Measurements from ENCODE around the gene GLDN. TPM values are rescaled to one million over a fixed set of nuclear protein-coding genes. Genes with fewer than 3 reads are reported as not detected.

The GLDN gene
- total and polyA plus RNA-seq, 11 donors: 1.1 to 15.3 (median 10.3) TPM

- no peak for ATAC-seq
- WGBS, 4 donors: 94 to 99% (median 95%) methylated on average over 6 of the region's 6 CpGs
These were observed 39.0 kb upstream of the GLDN start for GRCh38 chr15:51302480-51302879.

DNA sequence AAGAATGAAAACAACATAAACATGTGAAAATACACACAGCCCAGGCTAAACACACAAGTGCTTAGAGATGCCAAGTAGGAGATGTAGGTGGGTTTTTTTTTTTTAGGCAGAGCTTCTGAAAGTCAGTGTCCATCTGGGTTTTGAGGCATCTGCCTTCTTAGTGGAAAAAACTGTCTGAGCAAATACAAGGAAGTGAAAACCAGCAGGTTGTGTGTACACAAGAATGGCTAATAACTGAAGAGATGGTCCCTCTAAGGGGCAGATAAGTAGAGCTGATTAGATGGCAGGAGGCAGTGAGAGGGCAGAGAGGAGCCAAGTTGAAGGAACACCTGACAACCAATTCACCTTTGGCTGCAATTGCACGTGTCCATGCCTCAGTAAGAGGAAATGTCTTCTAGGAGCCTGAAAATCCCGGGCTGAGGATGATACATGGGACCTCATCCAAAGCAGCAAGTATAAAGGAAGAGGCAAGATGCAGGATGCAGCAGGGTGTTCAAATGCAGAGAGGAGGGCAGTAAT is 37.9 kb upstream of the GLDN start:
- 50 to 57% (median 56%) methylated on average over 2 of the region's 2 CpGs for WGBS, 4 donors
- no peak overlapping the region for H3K4me3 ChIP-seq
- no peaks in the 10 kb centered on the region for H3K9me3 ChIP-seq
- no peaks in the 10 kb centered on the region for H3K27me3 ChIP-seq
- H3K27ac ChIP-seq: no peak overlapping the region
- H3K4me1 ChIP-seq: peaks cover 0 to 27% (median 8%) of the 10 kb centered on the region in 12 donors
- intact Hi-C loops (cut with DNase I): no loop called here
- H3K36me3 ChIP-seq: no peaks in the 10 kb centered on the region
- TF ChIP-seq POLR2A (IDR thresholded peaks at IDR 0.05): no peak
- TF ChIP-seq, protein P1, sequence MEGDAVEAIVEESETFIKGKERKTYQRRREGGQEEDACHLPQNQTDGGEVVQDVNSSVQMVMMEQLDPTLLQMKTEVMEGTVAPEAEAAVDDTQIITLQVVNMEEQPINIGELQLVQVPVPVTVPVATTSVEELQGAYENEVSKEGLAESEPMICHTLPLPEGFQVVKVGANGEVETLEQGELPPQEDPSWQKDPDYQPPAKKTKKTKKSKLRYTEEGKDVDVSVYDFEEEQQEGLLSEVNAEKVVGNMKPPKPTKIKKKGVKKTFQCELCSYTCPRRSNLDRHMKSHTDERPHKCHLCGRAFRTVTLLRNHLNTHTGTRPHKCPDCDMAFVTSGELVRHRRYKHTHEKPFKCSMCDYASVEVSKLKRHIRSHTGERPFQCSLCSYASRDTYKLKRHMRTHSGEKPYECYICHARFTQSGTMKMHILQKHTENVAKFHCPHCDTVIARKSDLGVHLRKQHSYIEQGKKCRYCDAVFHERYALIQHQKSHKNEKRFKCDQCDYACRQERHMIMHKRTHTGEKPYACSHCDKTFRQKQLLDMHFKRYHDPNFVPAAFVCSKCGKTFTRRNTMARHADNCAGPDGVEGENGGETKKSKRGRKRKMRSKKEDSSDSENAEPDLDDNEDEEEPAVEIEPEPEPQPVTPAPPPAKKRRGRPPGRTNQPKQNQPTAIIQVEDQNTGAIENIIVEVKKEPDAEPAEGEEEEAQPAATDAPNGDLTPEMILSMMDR (IDR thresholded peaks at IDR 0.05): no peak
- no peak for DNase-seq
- ATAC-seq: no peak

More at GRCh38 chr15:51302480-51302879, 39.0 kb upstream of the GLDN start:
- intact Hi-C loops (cut with DNase I): no loop called here
- Histone ChIP-seq H3K27me3 (no peaks in the 10 kb centered on the region), H3K9me3 (no peaks in the 10 kb centered on the region), H3K4me3 (no peak overlapping the region), H3K36me3 (no peaks in the 10 kb centered on the region), H3K4me1 (peaks cover 0 to 26% (median 7%) of the 10 kb centered on the region in 12 donors), H3K27ac (no peak overlapping the region)
- no peak for TF ChIP-seq POLR2A (IDR thresholded peaks at IDR 0.05)
- TF ChIP-seq, protein P1 (IDR thresholded peaks at IDR 0.05): no peak
- no peak for DNase-seq

DNA sequence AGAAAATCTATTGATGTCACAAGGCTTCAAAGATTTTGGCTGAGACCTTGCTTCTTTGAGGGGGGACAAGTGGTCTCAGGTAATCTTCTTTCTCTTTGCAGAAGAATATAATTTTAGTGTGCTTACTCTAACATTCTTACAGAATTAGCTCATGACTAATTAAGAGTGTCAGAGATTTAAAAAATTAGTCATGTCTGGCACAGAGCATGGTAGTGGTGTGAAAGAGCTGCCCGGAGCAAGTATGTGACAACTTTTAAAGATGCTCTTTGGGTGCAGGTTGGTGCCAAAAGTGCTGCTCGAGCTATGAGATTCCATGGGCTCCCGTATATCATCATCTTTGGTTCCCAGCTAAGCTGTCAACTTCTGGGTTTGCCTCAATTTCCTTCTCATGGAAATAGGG is 34.1 kb upstream of the GLDN start:
- no peak overlapping the region for H3K4me3 ChIP-seq
- no peaks in the 10 kb centered on the region for H3K27me3 ChIP-seq
- H3K4me1 ChIP-seq: peaks cover 0 to 46% (median 14%) of the 10 kb centered on the region in 12 donors
- DNase-seq (no peak), ATAC-seq (no peak)
- no peaks in the 10 kb centered on the region for H3K36me3 ChIP-seq
- H3K27ac ChIP-seq: no peak overlapping the region
- no peaks in the 10 kb centered on the region for H3K9me3 ChIP-seq
- TF ChIP-seq POLR2A (IDR thresholded peaks at IDR 0.05): no peak
- TF ChIP-seq, protein P1 (IDR thresholded peaks at IDR 0.05): no peak
- intact Hi-C loops (cut with DNase I): no loop called here
- WGBS, 4 donors: 74 to 84% (median 78%) methylated on average over 3 of the region's 3 CpGs

GRCh38 chr15:51307811-51308210 is 33.6 kb upstream of the GLDN start:
- H3K27me3 ChIP-seq: no peaks in the 10 kb centered on the region
- no peaks in the 10 kb centered on the region for H3K36me3 ChIP-seq
- 69 to 78% (median 73%) methylated on average over 3 of the region's 3 CpGs for WGBS, 4 donors
- no peak for ATAC-seq
- no peak overlapping the region for H3K27ac ChIP-seq
- TF ChIP-seq, protein P1 (IDR thresholded peaks at IDR 0.05): no peak
- no peak for TF ChIP-seq POLR2A (IDR thresholded peaks at IDR 0.05)
- H3K4me3 ChIP-seq: no peak overlapping the region
- peak in 1 of 5 donors; percentile 38 for DNase-seq
- intact Hi-C loops (cut with DNase I): no loop called here
- no peaks in the 10 kb centered on the region for H3K9me3 ChIP-seq
- H3K4me1 ChIP-seq: peaks cover 0 to 51% (median 15%) of the 10 kb centered on the region in 12 donors
